Inferior parietal cortex (tissue), 1 donor: ENCODE results near the gene SPATA21.

ENCODE experiments used
- DNase-seq: peaks from one replicate; pipeline ENCODE4 v3.0.0-alpha.2; 2016; ENCODE audit errors: extremely low spot score

Gene SPATA21

DNA sequence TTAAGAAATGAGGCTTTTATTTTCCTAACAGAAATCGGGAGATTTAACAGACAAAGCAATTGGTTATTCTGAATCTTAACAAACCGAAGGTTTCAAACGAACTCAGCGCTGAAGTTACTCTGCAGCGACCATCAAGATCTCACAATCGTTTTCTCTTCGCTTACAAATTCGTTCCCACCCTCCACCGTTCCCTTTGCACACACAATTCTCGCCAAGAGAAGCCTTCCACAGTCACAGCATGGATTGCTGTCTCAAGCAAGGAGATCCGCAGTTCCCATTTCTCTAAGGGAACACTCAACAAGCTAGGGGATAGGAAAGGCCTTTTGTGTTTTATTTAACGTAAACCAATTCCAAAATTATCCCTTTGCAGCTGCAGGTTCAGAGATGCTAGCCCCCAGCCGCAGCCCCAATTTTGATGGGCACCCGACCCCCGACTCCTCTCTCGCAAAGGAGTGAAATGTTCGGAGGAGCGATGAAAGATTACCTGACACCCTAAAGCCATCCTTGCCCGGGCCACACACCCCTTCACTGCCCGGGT lies 85.7 kb downstream of the SPATA21 start:
- peak; percentile 37 for DNase-seq

DNA sequence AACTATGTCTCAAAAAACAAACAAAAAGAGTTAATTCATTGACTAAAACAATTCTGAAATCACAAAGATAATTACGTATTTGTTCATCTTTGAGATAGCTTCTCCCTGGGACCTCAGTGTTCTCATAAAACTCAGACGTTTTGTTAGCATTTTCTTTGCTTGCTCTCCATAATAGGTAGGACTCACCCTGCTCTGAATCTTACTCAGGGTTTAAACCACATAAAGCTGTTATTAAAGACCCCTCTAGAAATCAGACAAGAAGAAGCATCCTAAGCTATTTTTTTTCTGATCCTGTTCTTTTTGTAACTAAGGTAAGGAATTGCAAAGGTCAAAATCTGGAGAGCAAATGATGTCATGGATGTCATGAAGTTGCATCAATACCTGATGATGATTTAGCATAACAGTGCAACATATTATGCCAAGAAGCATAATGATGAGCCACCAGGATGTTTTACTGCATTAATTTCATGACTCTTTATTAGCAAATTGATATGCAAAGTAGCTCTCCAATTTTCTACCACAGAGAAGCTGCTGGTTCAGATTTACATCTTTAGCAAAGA lies 87.3 kb downstream of the SPATA21 start:
- DNase-seq: no peak
